RWPE1 (cell line): ENCODE measurements around the gene GTF3C5.

Source experiments
- CTCF ChIA-PET: fragments of 350-600 bp; sonication (Branson Sonifier 250); formaldehyde crosslinking; extraction: SDS; loops from one replicate; lab custom pipeline; 2021; lab: Yijun Ruan, JAX
- POLR2A ChIA-PET: fragments of 400-600 bp; formaldehyde crosslinking; extraction: SDS; loops from one replicate; lab custom pipeline; 2020; ENCODE audit warnings: antibody characterized with exemption; ENCODE audit not compliant: low non-redundant PET; lab: Yijun Ruan, JAX
- DNase-seq: peaks from one replicate; pipeline ENCODE4 v3.0.0; 2012; ENCODE audit warnings: low spot score
- H3K27ac ChIP-seq: fragments of 450-650 bp; 2 replicates; pipeline ENCODE4 v1.5.1; 2017
- TF ChIP-seq, protein P1 (sequence below): fragments of 450-650 bp; conservative IDR thresholded peaks from 2 replicates; pipeline ENCODE4 v1.5.1; 2017; ENCODE audit warnings: low read depth, mild to moderate bottlenecking

The GTF3C5 gene, protein sequence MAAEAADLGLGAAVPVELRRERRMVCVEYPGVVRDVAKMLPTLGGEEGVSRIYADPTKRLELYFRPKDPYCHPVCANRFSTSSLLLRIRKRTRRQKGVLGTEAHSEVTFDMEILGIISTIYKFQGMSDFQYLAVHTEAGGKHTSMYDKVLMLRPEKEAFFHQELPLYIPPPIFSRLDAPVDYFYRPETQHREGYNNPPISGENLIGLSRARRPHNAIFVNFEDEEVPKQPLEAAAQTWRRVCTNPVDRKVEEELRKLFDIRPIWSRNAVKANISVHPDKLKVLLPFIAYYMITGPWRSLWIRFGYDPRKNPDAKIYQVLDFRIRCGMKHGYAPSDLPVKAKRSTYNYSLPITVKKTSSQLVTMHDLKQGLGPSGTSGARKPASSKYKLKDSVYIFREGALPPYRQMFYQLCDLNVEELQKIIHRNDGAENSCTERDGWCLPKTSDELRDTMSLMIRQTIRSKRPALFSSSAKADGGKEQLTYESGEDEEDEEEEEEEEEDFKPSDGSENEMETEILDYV

DNA sequence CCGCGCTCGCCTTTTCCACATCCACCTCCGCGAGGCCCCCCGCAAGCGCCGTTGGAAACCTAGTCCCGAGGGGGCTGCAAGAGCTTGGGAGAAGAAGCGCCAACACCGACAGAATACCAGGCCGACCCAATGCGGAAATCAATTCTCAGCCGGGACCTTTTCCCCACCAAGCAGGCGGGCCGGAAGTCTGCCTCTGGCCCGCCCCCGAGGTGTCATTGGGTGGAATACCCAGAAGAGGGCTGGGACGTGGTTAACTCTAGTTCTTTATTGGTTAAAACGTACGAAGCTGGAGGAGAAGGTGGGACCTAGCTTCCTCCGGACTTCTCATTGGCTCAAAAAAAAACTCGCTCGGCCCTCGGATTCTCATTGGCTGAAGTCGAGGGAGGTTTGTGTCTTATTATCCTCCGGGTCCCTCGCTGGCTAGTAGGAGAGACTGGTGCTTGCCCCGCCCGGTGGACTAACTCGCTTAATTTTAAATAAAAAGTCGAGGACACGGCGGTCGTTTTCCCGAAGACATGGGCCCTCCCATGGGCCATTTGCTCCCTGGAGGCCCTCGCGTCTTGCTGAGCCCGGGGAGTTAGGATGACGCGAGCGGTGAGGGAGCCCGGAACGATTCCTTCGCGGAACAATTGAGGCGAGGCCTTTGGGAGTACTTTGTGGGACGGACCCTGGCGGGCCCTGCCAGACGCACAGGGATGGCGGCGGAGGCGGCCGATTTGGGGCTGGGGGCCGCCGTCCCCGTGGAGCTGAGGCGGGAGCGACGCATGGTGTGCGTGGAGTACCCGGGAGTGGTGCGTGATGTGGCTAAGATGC lies at the start of gene GTF3C5:
GTF3C5 (plus strand) TSS at position 681 of the 813 bp plus-strand sequence; CDS start at position 696, 15 bp downstream.
- ChIA-PET POLR2A (interaction anchor here (0.6 to 1.4 kb wide), 8 partner anchors 28 to 646 kb away, joined by 3 to 5 read pairs (median 3); partner anchors contain the start of gene CACFD1), CTCF (interaction anchor here (1.3 to 2.5 kb wide), 4 partner anchors 8 to 117 kb away, joined by 6 to 12 read pairs (median 10); no protein-coding TSS in a partner anchor)
- TF ChIP-seq, protein P1, sequence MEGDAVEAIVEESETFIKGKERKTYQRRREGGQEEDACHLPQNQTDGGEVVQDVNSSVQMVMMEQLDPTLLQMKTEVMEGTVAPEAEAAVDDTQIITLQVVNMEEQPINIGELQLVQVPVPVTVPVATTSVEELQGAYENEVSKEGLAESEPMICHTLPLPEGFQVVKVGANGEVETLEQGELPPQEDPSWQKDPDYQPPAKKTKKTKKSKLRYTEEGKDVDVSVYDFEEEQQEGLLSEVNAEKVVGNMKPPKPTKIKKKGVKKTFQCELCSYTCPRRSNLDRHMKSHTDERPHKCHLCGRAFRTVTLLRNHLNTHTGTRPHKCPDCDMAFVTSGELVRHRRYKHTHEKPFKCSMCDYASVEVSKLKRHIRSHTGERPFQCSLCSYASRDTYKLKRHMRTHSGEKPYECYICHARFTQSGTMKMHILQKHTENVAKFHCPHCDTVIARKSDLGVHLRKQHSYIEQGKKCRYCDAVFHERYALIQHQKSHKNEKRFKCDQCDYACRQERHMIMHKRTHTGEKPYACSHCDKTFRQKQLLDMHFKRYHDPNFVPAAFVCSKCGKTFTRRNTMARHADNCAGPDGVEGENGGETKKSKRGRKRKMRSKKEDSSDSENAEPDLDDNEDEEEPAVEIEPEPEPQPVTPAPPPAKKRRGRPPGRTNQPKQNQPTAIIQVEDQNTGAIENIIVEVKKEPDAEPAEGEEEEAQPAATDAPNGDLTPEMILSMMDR, result no peak
- H3K27ac ChIP-seq, result peak within 1 kb of the TSS; percentile 87
- DNase-seq, result peak; percentile 100

DNA sequence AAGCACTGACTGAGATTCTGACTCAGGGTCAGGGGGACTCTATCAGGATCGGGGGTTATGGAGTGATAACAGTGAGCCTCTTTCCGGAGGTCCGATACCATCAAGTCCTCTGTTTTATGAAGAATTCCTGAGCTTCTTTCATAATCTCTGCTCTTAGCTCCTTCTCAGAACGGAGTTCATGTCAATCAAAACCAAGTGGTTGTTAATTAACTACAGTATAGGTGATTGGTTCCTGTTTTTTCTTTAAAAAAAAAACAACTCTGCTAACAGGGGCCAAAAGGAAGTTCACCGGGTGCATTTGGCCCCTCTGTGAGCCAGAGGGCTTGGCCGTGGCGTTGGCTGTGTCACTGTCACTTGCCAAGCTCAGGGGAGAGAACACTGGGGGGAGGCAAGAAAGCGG lies 48.3 kb upstream of the GTF3C5 start:
- H3K27ac ChIP-seq, result no peak overlapping the region
- POLR2A ChIA-PET, result no interaction called here
- CTCF ChIA-PET, result interaction anchor here (1.4 kb wide), 1 partner anchor 40 kb away, joined by 5 read pairs; no protein-coding TSS in a partner anchor
- DNase-seq, result no peak
- TF ChIP-seq, protein P1, result no peak

DNA sequence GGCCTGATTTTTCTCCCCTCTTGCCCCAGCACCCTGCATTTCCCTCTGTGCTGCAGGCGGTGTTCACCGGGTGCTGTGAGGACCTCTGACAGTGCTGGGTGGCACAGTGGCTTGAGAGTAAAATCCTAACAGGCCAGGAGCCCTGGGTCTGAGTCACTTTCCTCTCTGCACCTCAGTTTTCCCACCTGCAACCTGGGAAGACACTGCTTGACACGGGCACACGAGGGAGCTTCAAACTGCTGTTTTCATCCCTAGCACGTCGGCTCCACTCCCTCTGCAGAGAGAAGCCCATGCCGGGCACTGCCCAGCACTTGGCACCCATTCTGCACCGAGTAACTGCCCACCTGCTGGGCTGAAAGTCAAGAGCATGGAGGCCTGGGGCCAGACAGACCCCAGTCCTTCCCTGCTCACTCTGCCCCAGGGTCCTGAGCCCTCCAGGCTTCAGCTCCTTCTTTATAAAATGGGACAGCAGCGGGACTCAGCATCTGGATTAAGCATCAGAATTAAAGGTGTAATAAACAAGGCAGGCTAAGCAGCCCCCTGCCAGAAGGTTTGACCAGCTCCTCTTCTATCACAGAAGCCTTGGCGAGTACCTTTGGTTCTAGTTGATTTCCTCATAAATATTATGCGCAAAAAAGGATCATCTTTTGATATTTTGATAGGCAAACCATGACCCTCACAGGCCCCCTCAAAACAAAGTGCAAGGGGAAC lies 47.2 kb upstream of the GTF3C5 start:
- H3K27ac ChIP-seq, result no peak overlapping the region
- TF ChIP-seq, protein P1, result no peak
- ChIA-PET CTCF (interaction anchor here (0.6 to 1.0 kb wide), 2 partner anchors 39 to 71 kb away, joined by 3 to 5 read pairs; no protein-coding TSS in a partner anchor), POLR2A (no interaction called here)
- DNase-seq, result no peak

DNA sequence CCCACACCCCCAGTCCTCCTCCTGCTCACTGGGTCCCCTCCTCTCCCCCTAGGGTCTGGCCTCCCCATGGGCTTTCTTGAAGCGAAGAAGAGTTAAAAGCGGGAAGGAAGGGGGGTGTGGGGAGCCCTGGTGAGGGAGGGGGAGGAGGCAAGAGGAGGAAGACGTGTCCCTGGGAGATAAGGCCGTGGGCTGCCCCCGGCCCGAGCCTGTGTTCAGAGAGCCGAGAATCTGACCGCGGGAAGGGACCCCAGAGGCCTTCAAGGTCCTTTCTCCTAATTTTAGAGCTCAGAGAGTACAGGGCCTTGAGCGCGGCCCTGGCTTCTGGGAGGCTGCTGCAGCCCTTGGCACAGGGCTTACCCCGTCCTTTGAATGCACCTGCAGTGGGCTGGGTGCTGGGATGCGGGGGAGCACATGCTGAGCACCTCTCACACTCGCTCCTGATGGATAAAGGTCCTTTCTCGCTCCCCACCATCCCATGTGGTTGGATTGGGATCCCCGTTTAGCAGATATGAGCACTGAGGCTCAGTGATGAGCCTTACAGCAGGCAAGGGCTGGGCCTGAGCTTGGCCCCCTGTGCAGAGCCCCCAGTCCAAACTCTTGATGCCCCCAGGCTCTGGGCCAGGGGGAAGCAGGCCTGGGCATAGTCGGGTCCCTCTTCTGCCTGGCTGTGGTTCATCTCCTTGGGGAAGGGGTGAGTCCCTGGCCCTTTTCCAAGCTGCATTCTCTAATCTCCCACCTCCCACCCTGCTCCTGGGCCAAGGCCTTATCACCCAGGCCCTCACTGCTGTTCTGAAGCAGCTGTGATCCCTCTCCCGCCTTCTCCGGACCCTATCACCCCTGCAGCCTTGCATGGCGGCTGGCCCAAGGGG lies 46.4 kb upstream of the GTF3C5 start:
- DNase-seq, result no peak
- ChIA-PET CTCF (interaction anchor here (0.6 to 1.0 kb wide), 2 partner anchors 38 to 70 kb away, joined by 3 to 5 read pairs; no protein-coding TSS in a partner anchor), POLR2A (no interaction called here)
- TF ChIP-seq, protein P1, result no peak
- H3K27ac ChIP-seq, result no peak overlapping the region

DNA sequence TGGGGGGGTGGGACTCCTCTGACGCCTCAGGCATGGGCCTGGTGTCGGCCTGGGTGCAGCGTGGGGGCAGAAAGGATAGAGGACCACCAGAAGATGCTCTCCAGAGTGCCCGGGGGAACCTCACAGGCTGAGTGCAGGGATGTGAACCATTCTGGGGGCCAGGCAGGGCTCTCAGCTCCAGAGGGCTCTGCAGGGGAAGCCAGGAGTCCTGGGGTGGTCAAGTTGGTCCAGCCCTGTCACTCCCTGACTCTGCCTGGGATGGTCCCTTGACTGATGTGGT lies 45.8 kb upstream of the GTF3C5 start:
- ChIA-PET CTCF (no interaction called here), POLR2A (no interaction called here)
- TF ChIP-seq, protein P1, result no peak
- no peak for DNase-seq
- H3K27ac ChIP-seq, result no peak overlapping the region
